HG03196 (cell line): ENCODE results near the gene KLF17.
"Not testable (repeated sequence)": the region's sequence is repeated elsewhere in the genome, so short reads cannot be mapped to it uniquely, and the experiment has no call there.

ENCODE experiments used
- ATAC-seq: cut with Tn5 transposase; IDR thresholded peaks from one replicate; pipeline ENCODE4 v1.9.1; 2021; ENCODE audit not compliant: unreplicated experiment

Gene KLF17

GRCh38 chr1:44108241-44108640 lies 10.4 kb upstream of the KLF17 start:
- no peak for ATAC-seq

- no peak for ATAC-seq
Measured at GRCh38 chr1:44108971-44109370, 9.7 kb upstream of the KLF17 start.

GRCh38 chr1:44110916-44111315 lies 7.7 kb upstream of the KLF17 start:
- ATAC-seq, result no peak

GRCh38 chr1:44111861-44112260 lies 6.8 kb upstream of the KLF17 start:
- no peak for ATAC-seq

GRCh38 chr1:44112486-44112885 lies 6.1 kb upstream of the KLF17 start:
- no peak for ATAC-seq

GRCh38 chr1:44113095-44113609 lies 5.5 kb upstream of the KLF17 start:
- ATAC-seq, result no peak

GRCh38 chr1:44114098-44114497 lies 4.5 kb upstream of the KLF17 start:
- no peak for ATAC-seq

- ATAC-seq, result not testable (repeated sequence)
Measured at GRCh38 chr1:44117272-44117671, 1.3 kb upstream of the KLF17 start.

GRCh38 chr1:44119525-44119924 lies 904 bp downstream of the KLF17 start:
- no peak for ATAC-seq

GRCh38 chr1:44120398-44120949 lies 1.9 kb downstream of the KLF17 start:
- no peak for ATAC-seq

GRCh38 chr1:44129616-44130500 lies 11.2 kb downstream of the KLF17 start:
- ATAC-seq, result no peak

- no peak for ATAC-seq
Measured at GRCh38 chr1:44131411-44131810, 12.8 kb downstream of the KLF17 start.

GRCh38 chr1:44134071-44134920 lies 15.7 kb downstream of the KLF17 start:
- no peak for ATAC-seq

- no peak for ATAC-seq
Measured at GRCh38 chr1:44135886-44136285, 17.3 kb downstream of the KLF17 start.

GRCh38 chr1:44138239-44138638 lies 19.6 kb downstream of the KLF17 start:
- ATAC-seq, result no peak

GRCh38 chr1:44139565-44139964 lies 20.9 kb downstream of the KLF17 start:
- not testable (repeated sequence) for ATAC-seq

- no peak for ATAC-seq
Measured at GRCh38 chr1:44141531-44141930, 22.9 kb downstream of the KLF17 start, which contains the start of gene KLF18. Gene KLF18, minus strand, starts transcription at chr1:44141631. Its CDS starts 0 bp downstream, at chr1:44141631.

- no peak for ATAC-seq
Measured at GRCh38 chr1:44144962-44145756, 26.5 kb downstream of the KLF17 start.

GRCh38 chr1:44146536-44147361 lies 28.1 kb downstream of the KLF17 start:
- ATAC-seq, result no peak

GRCh38 chr1:44147582-44147981 lies 29.0 kb downstream of the KLF17 start:
- no peak for ATAC-seq
